Neural cell (in vitro differentiated cells): Measurements from ENCODE around the gene PRKG1. TPM values are rescaled to one million over a fixed set of nuclear protein-coding genes. Genes with fewer than 3 reads are reported as not detected.

Source experiments
- H2AFZ ChIP-seq: fragments of 200-600, 300-800 bp; sonication (generic), shearing (Covaris generic); 2 replicates; pipeline ENCODE4 v1.6.0; 2014; ENCODE audit warnings: low read depth, mild to moderate bottlenecking, antibody characterized with exemption, low read length, moderate library complexity
- H3F3A ChIP-seq: fragments of 200-600 bp; shearing (Covaris generic); 2 replicates; pipeline ENCODE4 v1.6.1; 2016; ENCODE audit warnings: mild to moderate bottlenecking, moderate library complexity, mixed read lengths, antibody characterized with exemption, low read length; ENCODE audit not compliant: insufficient read depth, poor library complexity, severe bottlenecking
- H3K27ac ChIP-seq: fragments of 200-600, 300-800 bp; sonication (generic), shearing (Covaris generic); 2 replicates; pipeline ENCODE4 v1.5.1; 2014; ENCODE audit warnings: mild to moderate bottlenecking, low read length, moderate library complexity
- H3K27me3 ChIP-seq: fragments of 300-800, 200-600 bp; sonication (generic), shearing (Covaris generic); 2 replicates; pipeline ENCODE4 v1.6.0; 2014; ENCODE audit warnings: mild to moderate bottlenecking, low read depth, low read length, moderate library complexity; ENCODE audit not compliant: insufficient read depth
- H3K36me3 ChIP-seq: fragments of 300-800, 200-600 bp; sonication (generic), shearing (Covaris generic); 2 replicates; pipeline ENCODE4 v1.5.1; 2014; ENCODE audit warnings: mild to moderate bottlenecking, antibody characterized with exemption, low read length, moderate library complexity; ENCODE audit not compliant: insufficient read depth
- H3K4me2 ChIP-seq: fragments of 300-800, 200-600 bp; sonication (generic), shearing (Covaris generic); 2 replicates; pipeline ENCODE4 v1.6.0; 2014; ENCODE audit warnings: mild to moderate bottlenecking, low read length
- H3K4me3 ChIP-seq: fragments of 300-800, 200-600 bp; sonication (generic), shearing (Covaris generic); 2 replicates; pipeline ENCODE4 v1.5.1; 2014; ENCODE audit warnings: mild to moderate bottlenecking, low read length, moderate library complexity
- H3K79me2 ChIP-seq: fragments of 200-600 bp; shearing (Covaris generic); replicated peaks from 2 replicates; pipeline ENCODE4 v1.6.0; 2014; ENCODE audit warnings: mild to moderate bottlenecking, low read length, moderate library complexity; ENCODE audit not compliant: insufficient read depth
- H3K9ac ChIP-seq: fragments of 300-800, 200-600 bp; sonication (generic), shearing (Covaris generic); 2 replicates; pipeline ENCODE4 v1.6.1; 2016; ENCODE audit warnings: mild to moderate bottlenecking, low read length, mixed read lengths
- H3K9me2 ChIP-seq: fragments of 200-600 bp; shearing (Covaris generic); 2 replicates; pipeline ENCODE4 v1.6.1; 2016; ENCODE audit warnings: mild to moderate bottlenecking, low read length, mixed read lengths; ENCODE audit not compliant: insufficient read depth
- H3K9me3 ChIP-seq: fragments of 200-600, 300-800 bp; sonication (generic), shearing (Covaris generic); 2 replicates; pipeline ENCODE4 v1.6.1; 2016; ENCODE audit warnings: mild to moderate bottlenecking, mixed run types, low read length, moderate library complexity, mixed read lengths
- H4K20me1 ChIP-seq: fragments of 200-600 bp; shearing (Covaris generic); 2 replicates; pipeline ENCODE4 v1.6.1; 2016; ENCODE audit warnings: mild to moderate bottlenecking, mixed run types; ENCODE audit not compliant: insufficient read depth
- EP300 ChIP-seq: fragments of 450-650 bp; conservative IDR thresholded peaks from 2 replicates; pipeline ENCODE4 v1.6.1; 2014; ENCODE audit warnings: antibody characterized with exemption, mild to moderate bottlenecking, moderate library complexity; ENCODE audit not compliant: poor library complexity, severe bottlenecking
- EZH2 ChIP-seq: fragments of 200-600, 300-800 bp; shearing (Covaris generic), sonication (generic); IDR thresholded peaks from 2 replicates; pipeline ENCODE4 v1.6.1; 2014; ENCODE audit warnings: antibody characterized with exemption, low read length, borderline replicate concordance, mild to moderate bottlenecking; ENCODE audit not compliant: insufficient read depth, poor library complexity, severe bottlenecking
- MXI1 ChIP-seq: fragments of 450-650 bp; conservative IDR thresholded peaks from 2 replicates; pipeline ENCODE4 v1.6.1; 2014; ENCODE audit warnings: antibody characterized with exemption, mild to moderate bottlenecking; ENCODE audit not compliant: poor library complexity, severe bottlenecking
- POLR2AphosphoS5 ChIP-seq: IDR thresholded peaks from 2 replicates; pipeline ENCODE4 v1.6.1; 2012
- RAD21 ChIP-seq: fragments of 450-650 bp; conservative IDR thresholded peaks from 2 replicates; pipeline ENCODE4 v1.6.1; 2014; ENCODE audit warnings: antibody characterized with exemption, mild to moderate bottlenecking, moderate library complexity
- SMC3 ChIP-seq: fragments of 450-650 bp; conservative IDR thresholded peaks from 2 replicates; pipeline ENCODE4 v1.6.1; 2014; ENCODE audit warnings: antibody characterized with exemption, mild to moderate bottlenecking, moderate library complexity; ENCODE audit not compliant: poor library complexity
- TAF1 ChIP-seq: IDR thresholded peaks from 2 replicates; pipeline ENCODE4 v1.6.1; 2012; ENCODE audit warnings: low read depth
- polyA plus RNA-seq: library from polyadenylated mRNA; depleted of rRNA; stranded (reverse); fragments of >200 nt; gene quantifications from 2 replicates; pipeline ENCODE4 v1.2.3, GENCODE V29; 2014
- TF ChIP-seq, protein P1 (sequence below): IDR thresholded peaks from 2 replicates; pipeline ENCODE4 v1.6.1; 2012; ENCODE audit warnings: borderline replicate concordance
- TF ChIP-seq, protein P2 (sequence below): fragments of 450-650 bp; IDR thresholded peaks from 2 replicates; pipeline ENCODE4 v1.5.1; 2014; ENCODE audit warnings: antibody characterized with exemption, mild to moderate bottlenecking, moderate library complexity; ENCODE audit not compliant: poor library complexity, severe bottlenecking

Gene PRKG1
- polyA plus RNA-seq, 1 donor from 2014 or later: 2.2 TPM

DNA sequence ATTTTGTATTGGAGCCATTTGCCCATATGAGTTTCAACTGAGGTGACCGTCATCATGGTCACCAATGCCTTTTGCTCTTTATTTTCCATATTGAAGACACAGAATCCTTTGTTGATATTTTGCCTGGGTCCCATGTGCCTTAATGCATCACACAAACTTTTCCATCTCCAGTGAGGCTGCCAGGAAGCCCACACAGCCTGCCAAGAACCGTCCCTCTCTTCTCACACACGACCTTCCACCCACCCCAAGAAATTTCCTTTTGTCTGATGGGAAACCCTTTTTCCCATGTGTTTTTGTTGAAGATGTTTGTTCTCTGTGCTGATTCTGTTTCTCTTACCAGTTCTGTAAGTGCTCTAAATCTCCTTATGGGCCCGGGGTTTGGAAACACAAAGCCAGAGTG, 456.3 kb downstream of the PRKG1 start:
- H3K36me3 ChIP-seq: no peaks in the 10 kb centered on the region
- H3K4me3 ChIP-seq: no peak overlapping the region
- no peaks in the 10 kb centered on the region for H3K27me3 ChIP-seq
- no peaks in the 10 kb centered on the region for H3K9me3 ChIP-seq
- no peaks in the 10 kb centered on the region for H3F3A ChIP-seq
- no peak overlapping the region for H3K9ac ChIP-seq
- H3K4me2 ChIP-seq: no peak overlapping the region
- H3K79me2 ChIP-seq: no peaks in the 10 kb centered on the region
- no peak overlapping the region for H2AFZ ChIP-seq
- no peak overlapping the region for H3K27ac ChIP-seq
- H3K9me2 ChIP-seq: no peaks in the 10 kb centered on the region
- TF ChIP-seq, protein P1, sequence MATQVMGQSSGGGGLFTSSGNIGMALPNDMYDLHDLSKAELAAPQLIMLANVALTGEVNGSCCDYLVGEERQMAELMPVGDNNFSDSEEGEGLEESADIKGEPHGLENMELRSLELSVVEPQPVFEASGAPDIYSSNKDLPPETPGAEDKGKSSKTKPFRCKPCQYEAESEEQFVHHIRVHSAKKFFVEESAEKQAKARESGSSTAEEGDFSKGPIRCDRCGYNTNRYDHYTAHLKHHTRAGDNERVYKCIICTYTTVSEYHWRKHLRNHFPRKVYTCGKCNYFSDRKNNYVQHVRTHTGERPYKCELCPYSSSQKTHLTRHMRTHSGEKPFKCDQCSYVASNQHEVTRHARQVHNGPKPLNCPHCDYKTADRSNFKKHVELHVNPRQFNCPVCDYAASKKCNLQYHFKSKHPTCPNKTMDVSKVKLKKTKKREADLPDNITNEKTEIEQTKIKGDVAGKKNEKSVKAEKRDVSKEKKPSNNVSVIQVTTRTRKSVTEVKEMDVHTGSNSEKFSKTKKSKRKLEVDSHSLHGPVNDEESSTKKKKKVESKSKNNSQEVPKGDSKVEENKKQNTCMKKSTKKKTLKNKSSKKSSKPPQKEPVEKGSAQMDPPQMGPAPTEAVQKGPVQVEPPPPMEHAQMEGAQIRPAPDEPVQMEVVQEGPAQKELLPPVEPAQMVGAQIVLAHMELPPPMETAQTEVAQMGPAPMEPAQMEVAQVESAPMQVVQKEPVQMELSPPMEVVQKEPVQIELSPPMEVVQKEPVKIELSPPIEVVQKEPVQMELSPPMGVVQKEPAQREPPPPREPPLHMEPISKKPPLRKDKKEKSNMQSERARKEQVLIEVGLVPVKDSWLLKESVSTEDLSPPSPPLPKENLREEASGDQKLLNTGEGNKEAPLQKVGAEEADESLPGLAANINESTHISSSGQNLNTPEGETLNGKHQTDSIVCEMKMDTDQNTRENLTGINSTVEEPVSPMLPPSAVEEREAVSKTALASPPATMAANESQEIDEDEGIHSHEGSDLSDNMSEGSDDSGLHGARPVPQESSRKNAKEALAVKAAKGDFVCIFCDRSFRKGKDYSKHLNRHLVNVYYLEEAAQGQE: no peak
- TF ChIP-seq RAD21: no peak
- TF ChIP-seq EP300: no peak
- TF ChIP-seq EZH2: no peak
- no peak for TF ChIP-seq TAF1
- no peak for TF ChIP-seq POLR2AphosphoS5
- no peak for TF ChIP-seq SMC3
- TF ChIP-seq MXI1: no peak
- TF ChIP-seq, protein P2, sequence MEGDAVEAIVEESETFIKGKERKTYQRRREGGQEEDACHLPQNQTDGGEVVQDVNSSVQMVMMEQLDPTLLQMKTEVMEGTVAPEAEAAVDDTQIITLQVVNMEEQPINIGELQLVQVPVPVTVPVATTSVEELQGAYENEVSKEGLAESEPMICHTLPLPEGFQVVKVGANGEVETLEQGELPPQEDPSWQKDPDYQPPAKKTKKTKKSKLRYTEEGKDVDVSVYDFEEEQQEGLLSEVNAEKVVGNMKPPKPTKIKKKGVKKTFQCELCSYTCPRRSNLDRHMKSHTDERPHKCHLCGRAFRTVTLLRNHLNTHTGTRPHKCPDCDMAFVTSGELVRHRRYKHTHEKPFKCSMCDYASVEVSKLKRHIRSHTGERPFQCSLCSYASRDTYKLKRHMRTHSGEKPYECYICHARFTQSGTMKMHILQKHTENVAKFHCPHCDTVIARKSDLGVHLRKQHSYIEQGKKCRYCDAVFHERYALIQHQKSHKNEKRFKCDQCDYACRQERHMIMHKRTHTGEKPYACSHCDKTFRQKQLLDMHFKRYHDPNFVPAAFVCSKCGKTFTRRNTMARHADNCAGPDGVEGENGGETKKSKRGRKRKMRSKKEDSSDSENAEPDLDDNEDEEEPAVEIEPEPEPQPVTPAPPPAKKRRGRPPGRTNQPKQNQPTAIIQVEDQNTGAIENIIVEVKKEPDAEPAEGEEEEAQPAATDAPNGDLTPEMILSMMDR: no peak
- H4K20me1 ChIP-seq: no peaks in the 10 kb centered on the region

DNA sequence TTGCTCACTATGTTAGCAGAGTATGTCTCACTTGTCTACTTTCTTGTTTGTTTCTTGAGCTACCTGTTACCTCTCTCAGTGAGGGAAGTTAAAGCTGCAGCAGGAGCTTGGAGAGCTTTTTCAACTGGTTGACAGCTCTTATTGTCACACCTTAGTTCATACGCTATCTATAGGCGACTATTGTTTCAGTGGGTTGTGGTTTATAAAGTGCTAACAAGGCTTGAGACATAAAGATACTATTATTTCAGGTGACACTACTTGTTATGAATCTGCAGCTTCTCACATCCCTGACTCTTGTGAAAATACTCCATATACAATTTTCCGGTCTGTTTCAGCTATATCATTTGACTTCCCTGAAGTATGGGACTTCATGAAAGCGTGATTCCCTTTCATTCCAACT, 457.8 kb downstream of the PRKG1 start:
- no peak overlapping the region for H3K9ac ChIP-seq
- H3K79me2 ChIP-seq: no peaks in the 10 kb centered on the region
- no peaks in the 10 kb centered on the region for H3K9me3 ChIP-seq
- H3K27me3 ChIP-seq: no peaks in the 10 kb centered on the region
- H2AFZ ChIP-seq: no peak overlapping the region
- H3K27ac ChIP-seq: no peak overlapping the region
- no peaks in the 10 kb centered on the region for H3F3A ChIP-seq
- H4K20me1 ChIP-seq: no peaks in the 10 kb centered on the region
- no peaks in the 10 kb centered on the region for H3K9me2 ChIP-seq
- no peak overlapping the region for H3K4me2 ChIP-seq
- H3K4me3 ChIP-seq: no peak overlapping the region
- no peaks in the 10 kb centered on the region for H3K36me3 ChIP-seq
- TF ChIP-seq EZH2 (no peak), TAF1 (no peak)
- TF ChIP-seq, protein P2: no peak
